H9 (cell line): ENCODE results near the gene HCRTR1. TPM values are rescaled to one million over a fixed set of nuclear protein-coding genes. Genes with fewer than 3 reads are reported as not detected.

Source experiments
- DNase-seq: peaks from one replicate; pipeline ENCODE4 v3.0.0-alpha.2; 2017
- H2AFZ ChIP-seq: one replicate; pipeline ENCODE4 v1.6.1; 2013; ENCODE audit warnings: mild to moderate bottlenecking, low read length, control low read depth, moderate library complexity
- H2AK5ac ChIP-seq: 2 replicates; pipeline ENCODE4 v1.6.1; 2013; ENCODE audit warnings: low read length, control low read depth, mixed read lengths; ENCODE audit not compliant: insufficient read length
- H2BK120ac ChIP-seq: one replicate; pipeline ENCODE4 v1.6.1; 2013; ENCODE audit warnings: low read depth, mild to moderate bottlenecking, low read length, control low read depth, inconsistent platforms; ENCODE audit not compliant: poor library complexity, severe bottlenecking
- H2BK12ac ChIP-seq: 2 replicates; pipeline ENCODE4 v1.6.1; 2013; ENCODE audit warnings: low read length, control low read depth, mixed read lengths, low read depth; ENCODE audit not compliant: insufficient read length
- H2BK15ac ChIP-seq: 2 replicates; pipeline ENCODE4 v1.6.1; 2013; ENCODE audit warnings: low read depth, low read length, control low read depth
- H2BK20ac ChIP-seq: one replicate; pipeline ENCODE4 v1.6.1; 2013; ENCODE audit warnings: low read depth, mild to moderate bottlenecking, low read length, control low read depth, inconsistent platforms; ENCODE audit not compliant: poor library complexity, severe bottlenecking
- H2BK5ac ChIP-seq: 2 replicates; pipeline ENCODE4 v1.6.1; 2013; ENCODE audit warnings: low read length, control low read depth, mixed read lengths; ENCODE audit not compliant: insufficient read length
- H3K14ac ChIP-seq: 2 replicates; pipeline ENCODE4 v1.6.1; 2013; ENCODE audit warnings: low read length, control low read depth; ENCODE audit not compliant: insufficient read depth
- H3K18ac ChIP-seq: 2 replicates; pipeline ENCODE4 v1.6.1; 2013; ENCODE audit warnings: low read depth, mild to moderate bottlenecking, mixed read lengths, low read length, control low read depth; ENCODE audit not compliant: insufficient read length
- H3K23ac ChIP-seq: 2 replicates; pipeline ENCODE4 v1.6.1; 2013; ENCODE audit warnings: low read length, control low read depth, mixed read lengths, low read depth; ENCODE audit not compliant: insufficient read length
- H3K23me2 ChIP-seq: 2 replicates; pipeline ENCODE4 v1.6.1; 2013; ENCODE audit warnings: low read depth, mild to moderate bottlenecking, mixed read lengths, low read length, control low read depth; ENCODE audit not compliant: insufficient read length, poor library complexity, severe bottlenecking
- H3K27ac ChIP-seq: 2 replicates; pipeline ENCODE4 v1.5.1; 2013; ENCODE audit warnings: low read length, control low read depth, mixed read lengths, low read depth; ENCODE audit not compliant: insufficient read length
- H3K27me3 ChIP-seq: 2 replicates; pipeline ENCODE4 v1.6.1; 2013; ENCODE audit warnings: low read length, control low read depth, inconsistent platforms; ENCODE audit not compliant: insufficient read depth
- H3K4ac ChIP-seq: 2 replicates; pipeline ENCODE4 v1.6.1; 2013; ENCODE audit warnings: low read depth, mild to moderate bottlenecking, control low read depth, inconsistent platforms, low read length, moderate library complexity
- H3K4me1 ChIP-seq: 2 replicates; pipeline ENCODE4 v1.6.1; 2013; ENCODE audit warnings: low read length, control low read depth, inconsistent platforms; ENCODE audit not compliant: insufficient read depth
- H3K4me2 ChIP-seq: 2 replicates; pipeline ENCODE4 v1.6.1; 2013; ENCODE audit warnings: low read length, control low read depth, mixed read lengths; ENCODE audit not compliant: insufficient read length, insufficient read depth
- H3K56ac ChIP-seq: 2 replicates; pipeline ENCODE4 v1.6.1; 2013; ENCODE audit warnings: low read depth, mild to moderate bottlenecking, mixed read lengths, low read length, control low read depth; ENCODE audit not compliant: insufficient read length
- H3K79me1 ChIP-seq: 2 replicates; pipeline ENCODE4 v1.6.1; 2013; ENCODE audit warnings: low read depth, mild to moderate bottlenecking, moderate library complexity, low read length, control low read depth, inconsistent platforms; ENCODE audit not compliant: insufficient read depth, poor library complexity, severe bottlenecking
- H3K79me2 ChIP-seq: 2 replicates; pipeline ENCODE4 v1.6.1; 2013; ENCODE audit warnings: low read length, control low read depth, inconsistent platforms; ENCODE audit not compliant: insufficient read depth
- H3K9ac ChIP-seq: 2 replicates; pipeline ENCODE4 v1.6.1; 2013; ENCODE audit warnings: low read length, control low read depth, mixed read lengths; ENCODE audit not compliant: insufficient read length; ENCODE audit errors: extremely low read depth
- H3K9me3 ChIP-seq: one replicate; pipeline ENCODE4 v1.6.1; 2013; ENCODE audit warnings: low read depth, low read length, inconsistent platforms; ENCODE audit not compliant: control insufficient read depth
- H3T11ph ChIP-seq: one replicate; pipeline ENCODE4 v1.6.1; 2013; ENCODE audit warnings: mild to moderate bottlenecking, low read length, control low read depth, inconsistent platforms
- H4K20me1 ChIP-seq: one replicate; pipeline ENCODE4 v1.6.1; 2013; ENCODE audit not compliant: control insufficient read depth, insufficient read length, insufficient read depth
- H4K5ac ChIP-seq: 2 replicates; pipeline ENCODE4 v1.6.1; 2013; ENCODE audit warnings: low read depth, mild to moderate bottlenecking, mixed read lengths, low read length, control low read depth; ENCODE audit not compliant: insufficient read length
- H4K8ac ChIP-seq: replicated peaks from 2 replicates; pipeline ENCODE4 v1.6.1; 2013; ENCODE audit warnings: low read length, control low read depth, mixed read lengths, low read depth; ENCODE audit not compliant: insufficient read length
- H4K91ac ChIP-seq: 2 replicates; pipeline ENCODE4 v1.6.1; 2013; ENCODE audit warnings: low read depth, mild to moderate bottlenecking, moderate library complexity, mixed read lengths, low read length, control low read depth; ENCODE audit not compliant: insufficient read length
- H3K27ac Mint-ChIP-seq, 3 experiments: 2 replicates in 2 of 3; 3 replicates in 1 of 3; pipeline ENCODE4 v1.8.0; 2020 to 2021; ENCODE audit warnings: mixed read lengths in 3 of 3, mild to moderate bottlenecking in 1 of 3, moderate library complexity in 1 of 3
- H3K27me3 Mint-ChIP-seq: 2 replicates; pipeline ENCODE4 v1.8.0; 2021; ENCODE audit warnings: low read depth, mild to moderate bottlenecking, moderate library complexity, mixed read lengths
- H3K36me3 Mint-ChIP-seq, 3 experiments: 2 replicates in 2 of 3; 3 replicates in 1 of 3; pipeline ENCODE4 v1.8.0; 2020 to 2021; ENCODE audit warnings: low read depth in 3 of 3, mixed read lengths in 3 of 3; ENCODE audit not compliant: insufficient read depth in 1 of 3
- H3K4me1 Mint-ChIP-seq, 2 experiments: 2 replicates each; pipeline ENCODE4 v1.8.0; 2020; ENCODE audit warnings: mixed read lengths in 2 of 2
- H3K4me3 Mint-ChIP-seq, 2 experiments: 2 replicates in 1 of 2; 3 replicates in 1 of 2; pipeline ENCODE4 v1.8.0; 2020 to 2021; ENCODE audit warnings: mild to moderate bottlenecking in 2 of 2, mixed read lengths in 2 of 2, moderate library complexity in 1 of 2
- H3K9me3 Mint-ChIP-seq, 2 experiments: 2 replicates in 1 of 2; 3 replicates in 1 of 2; pipeline ENCODE4 v1.8.0; 2020; ENCODE audit warnings: mild to moderate bottlenecking in 2 of 2, mixed read lengths in 2 of 2, moderate library complexity in 1 of 2
- CTCF ChIP-seq: fragments of 200-600 bp; sonication (generic); conservative IDR thresholded peaks from 3 replicates; pipeline ENCODE4 v1.8.0; 2021; ENCODE audit warnings: antibody characterized with exemption, mild to moderate bottlenecking
- WGBS: extraction: QIAGEN DNeasy Blood & Tissue Kit; methylation state at CpG from one replicate; pipeline ENCODE4 v1.1.7; 2013; ENCODE audit warnings: missing lambda C conversion rate, low lambda C conversion rate, mixed read lengths; ENCODE audit not compliant: insufficient read length; ENCODE audit errors: extremely low coverage; 5-methylcytosine and 5-hydroxymethylcytosine counted together
- total RNA-seq: library from RNA; stranded (reverse); gene quantifications from 2 replicates; pipeline ENCODE4 v1.2.1, GENCODE V29; 2021

Gene HCRTR1
- total RNA-seq, 1 experiment from 2014 or later: not detected

DNA sequence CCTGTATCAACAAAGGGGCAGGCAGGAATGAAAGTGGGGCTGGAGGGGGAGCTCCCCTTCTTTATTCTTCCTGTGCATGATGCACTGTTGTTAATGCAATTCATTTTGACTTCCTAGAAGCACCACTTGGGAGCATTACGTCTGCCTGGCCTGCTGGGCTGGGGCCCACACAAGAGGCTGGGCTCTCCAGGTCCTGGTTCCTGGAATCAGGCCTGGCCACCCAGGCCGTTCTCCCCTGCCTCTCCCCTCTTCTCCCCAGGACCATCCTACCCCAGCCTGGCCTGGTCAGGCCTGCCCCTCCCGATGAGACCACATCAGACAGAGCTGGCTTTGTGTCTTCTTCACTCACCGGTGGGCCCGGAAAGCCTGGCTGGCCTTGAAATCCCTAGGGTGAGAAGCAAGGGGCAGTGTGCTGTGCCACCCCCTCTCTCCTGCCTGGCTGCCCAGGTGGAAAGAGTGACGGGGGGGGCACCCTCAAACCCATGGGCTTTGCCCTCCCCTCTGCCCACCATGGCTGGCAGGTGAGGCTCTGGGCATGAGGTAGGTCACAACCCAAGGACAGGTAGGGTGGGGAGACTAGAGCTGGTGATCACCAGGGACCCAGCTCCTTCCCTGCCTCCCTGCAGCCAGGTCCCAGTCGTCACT lies 47.9 kb downstream of the HCRTR1 start:
- peaks cover 20 to 27% of the 10 kb centered on the region in 2 experiments for H3K4me1 Mint-ChIP-seq
- Histone ChIP-seq H3K27me3 (no peaks in the 10 kb centered on the region), H4K5ac (no peak overlapping the region), H2BK15ac (no peak overlapping the region), H3K27ac (no peak overlapping the region), H2BK12ac (no peak overlapping the region), H3K79me2 (no peaks in the 10 kb centered on the region), H4K20me1 (peaks cover 4% of the 10 kb centered on the region), H3T11ph (no peak overlapping the region), H3K4me2 (no peak overlapping the region), H3K23me2 (no peaks in the 10 kb centered on the region), H4K8ac (no peak overlapping the region), H2AFZ (no peak overlapping the region), H2AK5ac (no peak overlapping the region), H3K14ac (no peak overlapping the region), H4K91ac (no peak overlapping the region), H2BK120ac (no peak overlapping the region), H3K23ac (no peak overlapping the region), H3K9me3 (no peaks in the 10 kb centered on the region), H3K4me1 (no peaks in the 10 kb centered on the region; the same call in 1 of the 2 replicates), H3K4ac (no peak overlapping the region), H3K9ac (no peak overlapping the region), H3K18ac (no peak overlapping the region), H2BK5ac (no peak overlapping the region), H2BK20ac (no peak overlapping the region), H3K56ac (no peak overlapping the region), H3K79me1 (no peaks in the 10 kb centered on the region)
- H3K27me3 Mint-ChIP-seq: peaks cover 7% of the 10 kb centered on the region
- no peaks in the 10 kb centered on the region; a peak in 1 of 5 replicates for H3K9me3 Mint-ChIP-seq
- DNase-seq: no peak
- WGBS: no CpG with 5 or more reads among the region's 7 CpGs
- no peak overlapping the region for H3K27ac Mint-ChIP-seq
- no peaks in the 10 kb centered on the region for H3K36me3 Mint-ChIP-seq
- no peak for TF ChIP-seq CTCF
- H3K4me3 Mint-ChIP-seq: no peak overlapping the region
